GM23248 (cell line): ENCODE data around the gene ITPKB. TPM values are rescaled to one million over a fixed set of nuclear protein-coding genes. Genes with fewer than 3 reads are reported as not detected.

ENCODE experiments used
- DNase-seq: peaks from one replicate; pipeline ENCODE4 v3.0.0-alpha.2; 2015
- H2AFZ ChIP-seq: fragments of 200-600 bp; sonication (generic); 2 replicates; pipeline ENCODE4 v1.6.1; 2016; ENCODE audit warnings: antibody characterized with exemption
- H3F3A ChIP-seq: fragments of 200-600 bp; sonication (generic); 2 replicates; pipeline ENCODE4 v1.6.1; 2016; ENCODE audit warnings: mild to moderate bottlenecking, antibody characterized with exemption, mixed run types; ENCODE audit not compliant: insufficient read depth
- H3K27ac ChIP-seq: fragments of 200-600 bp; sonication (generic); 2 replicates; pipeline ENCODE4 v1.5.1; 2016; ENCODE audit warnings: mild to moderate bottlenecking
- H3K27me3 ChIP-seq: fragments of 200-600 bp; sonication (generic); replicated peaks from 2 replicates; pipeline ENCODE4 v1.6.1; 2016; ENCODE audit warnings: mild to moderate bottlenecking; ENCODE audit not compliant: insufficient read depth
- H3K36me3 ChIP-seq: fragments of 200-600 bp; sonication (generic); 2 replicates; pipeline ENCODE4 v1.6.1; 2016; ENCODE audit warnings: low read depth, mild to moderate bottlenecking
- H3K4me1 ChIP-seq: fragments of 200-600 bp; sonication (generic); 2 replicates; pipeline ENCODE4 v1.6.1; 2016; ENCODE audit warnings: mild to moderate bottlenecking; ENCODE audit not compliant: insufficient read depth
- H3K4me2 ChIP-seq: fragments of 200-600 bp; sonication (generic); one replicate; pipeline ENCODE4 v1.6.1; 2016; ENCODE audit warnings: mild to moderate bottlenecking; ENCODE audit not compliant: unreplicated experiment
- H3K4me3 ChIP-seq: fragments of 200-600 bp; sonication (generic); 2 replicates; pipeline ENCODE4 v1.5.1; 2016; ENCODE audit warnings: mild to moderate bottlenecking
- H3K79me2 ChIP-seq: fragments of 200-600 bp; sonication (generic); 2 replicates; pipeline ENCODE4 v1.6.1; 2016; ENCODE audit warnings: mild to moderate bottlenecking; ENCODE audit not compliant: insufficient read depth
- H3K9ac ChIP-seq: fragments of 200-600 bp; sonication (generic); 2 replicates; pipeline ENCODE4 v1.6.1; 2016; ENCODE audit warnings: mild to moderate bottlenecking
- H3K9me2 ChIP-seq: fragments of 200-600 bp; sonication (generic); 2 replicates; pipeline ENCODE4 v1.6.1; 2016; ENCODE audit warnings: mixed run types, mild to moderate bottlenecking, moderate library complexity; ENCODE audit not compliant: insufficient read depth
- H3K9me3 ChIP-seq: fragments of 200-600 bp; sonication (generic); one replicate; pipeline ENCODE4 v1.6.1; 2017; ENCODE audit warnings: low read depth
- H4K20me1 ChIP-seq: fragments of 200-600 bp; sonication (generic); 2 replicates; pipeline ENCODE4 v1.6.0; 2016; ENCODE audit not compliant: insufficient read depth
- EZH2 ChIP-seq: fragments of 200-600 bp; sonication (generic); IDR thresholded peaks from 2 replicates; pipeline ENCODE4 v1.6.1; 2018; ENCODE audit warnings: antibody characterized with exemption, mild to moderate bottlenecking; ENCODE audit not compliant: insufficient read depth, poor library complexity, severe bottlenecking
- EZH2phosphoT487 ChIP-seq: fragments of 200-600 bp; sonication (generic); IDR thresholded peaks from 2 replicates; pipeline ENCODE4 v1.6.1; 2018; ENCODE audit warnings: antibody characterized with exemption, moderate library complexity, mild to moderate bottlenecking, low read depth; ENCODE audit not compliant: insufficient read depth
- WGBS, 2 experiments: methylation state at CpG; one replicate each; pipeline ENCODE4 v1.1.6; 2015 to 2017; ENCODE audit warnings: low lambda C conversion rate in 2 of 2, low coverage in 1 of 2; ENCODE audit errors: missing lambda C conversion rate in 2 of 2; 5-methylcytosine and 5-hydroxymethylcytosine counted together
- in situ Hi-C: fragments of 300-500 bp; cut with MboI; formaldehyde crosslinking; loops from 2 replicates; pipeline ENCODE4 v1.15.0; 2020
- polyA plus RNA-seq: library from polyadenylated mRNA; unstranded; fragments of >200 nt; fragmentation: Nextera tagmentation; extraction: Ambion mirVana; gene quantifications from 2 replicates; pipeline ENCODE4 v1.2.1, GENCODE V29; 2016
- total RNA-seq: library from RNA; depleted of rRNA; stranded (reverse); fragments of >200 nt; shearing (Covaris generic); gene quantifications from 2 replicates; pipeline ENCODE4 v1.2.3, GENCODE V29; 2014; rRNA removed

ITPKB gene
- 0.86 and 1.6 TPM in 2 replicates for total RNA-seq
- 0.26 and 0.33 TPM in 2 replicates for polyA plus RNA-seq

- Histone ChIP-seq H3F3A (peaks cover 21% of the 10 kb centered on the region; the same call in 1 of the 2 replicates), H3K27me3 (no peaks in the 10 kb centered on the region), H3K79me2 (no peaks in the 10 kb centered on the region), H2AFZ (peak within 1 kb of the TSS; percentile 97), H4K20me1 (no peaks in the 10 kb centered on the region), H3K9me3 (no peaks in the 10 kb centered on the region), H3K36me3 (no peaks in the 10 kb centered on the region), H3K27ac (no peak within 1 kb of the TSS), H3K9ac (peak within 1 kb of the TSS; percentile 62), H3K9me2 (no peaks in the 10 kb centered on the region), H3K4me1 (peaks cover 3% of the 10 kb centered on the region; the same call in 1 of the 2 replicates), H3K4me2 (peak within 1 kb of the TSS; percentile 94), H3K4me3 (peak within 1 kb of the TSS; percentile 81)
- in situ Hi-C loops = no loop called here
- TF ChIP-seq EZH2phosphoT487 = no peak
- TF ChIP-seq EZH2 = no peak
- DNase-seq = peak; percentile 72
- WGBS, 2 experiments = 2 to 3% methylated on average over 21 to 23 of the region's 23 CpGs
Observed at GRCh38 chr1:226738995-226739695, at the start of gene ITPKB. Gene ITPKB (minus strand): TSS chr1:226739282. CDS start chr1:226737458, 1,824 bp downstream.

GRCh38 chr1:226787638-226788037 lies 48.6 kb upstream of the ITPKB start:
- H3K27ac ChIP-seq = no peak overlapping the region
- 68 to 69% methylated on average over 7 of the region's 7 CpGs for WGBS, 2 experiments
- in situ Hi-C loops = no loop called here
- no peaks in the 10 kb centered on the region for H3K36me3 ChIP-seq
- no peak for TF ChIP-seq EZH2
- TF ChIP-seq EZH2phosphoT487 = no peak
- no peaks in the 10 kb centered on the region for H3F3A ChIP-seq
- H3K27me3 ChIP-seq = peaks cover 40% of the 10 kb centered on the region; the same call in 1 of the 2 replicates
- no peaks in the 10 kb centered on the region for H3K9me3 ChIP-seq
- H3K9ac ChIP-seq = no peak overlapping the region
- H4K20me1 ChIP-seq = no peaks in the 10 kb centered on the region
- H3K4me2 ChIP-seq = no peak overlapping the region
- no peak overlapping the region for H2AFZ ChIP-seq
- DNase-seq = no peak
- no peaks in the 10 kb centered on the region for H3K4me1 ChIP-seq
- no peaks in the 10 kb centered on the region for H3K9me2 ChIP-seq
- no peaks in the 10 kb centered on the region for H3K79me2 ChIP-seq
- no peak overlapping the region for H3K4me3 ChIP-seq

DNA sequence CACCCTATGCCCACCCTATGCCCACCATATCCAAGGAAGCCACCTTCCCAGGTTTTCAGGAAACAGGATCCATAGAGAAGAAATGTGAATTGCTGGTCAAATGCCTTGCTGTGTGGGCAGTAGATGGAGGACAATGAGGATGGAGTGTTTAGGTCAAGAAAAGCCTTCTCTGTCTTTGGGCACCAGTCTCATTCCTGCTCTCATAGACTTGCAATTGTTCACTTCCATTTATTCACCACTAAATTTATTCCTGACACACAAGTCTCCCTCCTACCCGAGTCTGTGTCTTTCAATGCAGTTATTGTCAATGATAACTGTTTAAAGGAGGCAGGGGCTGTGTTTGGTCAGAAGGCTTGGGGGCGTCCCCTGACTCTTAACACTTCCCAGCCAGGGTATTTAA lies 48.0 kb upstream of the ITPKB start:
- H3K4me1 ChIP-seq = no peaks in the 10 kb centered on the region
- no peak overlapping the region for H2AFZ ChIP-seq
- H3K9me2 ChIP-seq = no peaks in the 10 kb centered on the region
- H3K9me3 ChIP-seq = no peaks in the 10 kb centered on the region
- no peaks in the 10 kb centered on the region for H3K36me3 ChIP-seq
- 37 to 38% methylated on average over 2 of the region's 2 CpGs for WGBS, 2 experiments
- no peak overlapping the region for H3K4me3 ChIP-seq
- H3K4me2 ChIP-seq = no peak overlapping the region
- H3K27me3 ChIP-seq = peaks cover 43% of the 10 kb centered on the region; the same call in 1 of the 2 replicates
- TF ChIP-seq EZH2phosphoT487 = no peak
- TF ChIP-seq EZH2 = no peak
- no peaks in the 10 kb centered on the region for H4K20me1 ChIP-seq
- no peak for DNase-seq
- H3K79me2 ChIP-seq = no peaks in the 10 kb centered on the region
- H3K27ac ChIP-seq = no peak overlapping the region
- H3F3A ChIP-seq = no peaks in the 10 kb centered on the region
- in situ Hi-C loops = no loop called here
- H3K9ac ChIP-seq = no peak overlapping the region

GRCh38 chr1:226786550-226786949 lies 47.5 kb upstream of the ITPKB start:
- no peaks in the 10 kb centered on the region for H3K9me2 ChIP-seq
- no peak overlapping the region for H3K4me3 ChIP-seq
- no peaks in the 10 kb centered on the region for H3K79me2 ChIP-seq
- no peak overlapping the region for H2AFZ ChIP-seq
- no peak for DNase-seq
- no peaks in the 10 kb centered on the region for H3F3A ChIP-seq
- H3K9me3 ChIP-seq = no peaks in the 10 kb centered on the region
- WGBS, 2 experiments = 75 to 89% methylated on average over 3 of the region's 3 CpGs
- in situ Hi-C loops = no loop called here
- H4K20me1 ChIP-seq = no peaks in the 10 kb centered on the region
- H3K27ac ChIP-seq = no peak overlapping the region
- peaks cover 47% of the 10 kb centered on the region; the same call in 1 of the 2 replicates for H3K27me3 ChIP-seq
- no peak overlapping the region for H3K9ac ChIP-seq
- TF ChIP-seq EZH2 (no peak), EZH2phosphoT487 (no peak)
- no peaks in the 10 kb centered on the region for H3K36me3 ChIP-seq
- H3K4me2 ChIP-seq = no peak overlapping the region
- no peaks in the 10 kb centered on the region for H3K4me1 ChIP-seq
